ENCODE data around the gene FBXW5. TPM values are rescaled to one million over a fixed set of nuclear protein-coding genes. Genes with fewer than 3 reads are reported as not detected.

FBXW5 gene
- total RNA-seq, 2 experiments from 2014 or later = 63.3 to 89.6 TPM

- H3K4me3 ChIP-seq (ENCODE audit: low read depth, low read length, poor library complexity, severe bottlenecking) = no peak overlapping the region
- peaks cover 22% of the 10 kb centered on the region for H3K4me1 ChIP-seq (ENCODE audit: insufficient read depth, low read length, poor library complexity, severe bottlenecking)
- no peaks in the 10 kb centered on the region for H3K9me2 ChIP-seq (ENCODE audit: insufficient read depth, low read length)
- intact Hi-C loops (cut with micrococcal nuclease; ENCODE audit: unreplicated experiment) = no loop called here
- no peak overlapping the region for H3K4me2 ChIP-seq (ENCODE audit: low read length)
- no peak for TF ChIP-seq CTCF (conservative IDR thresholded peaks at IDR 0.05; ENCODE audit: low read length)
- no peak for TF ChIP-seq EZH2phosphoT487 (IDR thresholded peaks at IDR 0.05; ENCODE audit: borderline replicate concordance, low read depth, low read length)
- H3K79me2 ChIP-seq (ENCODE audit: insufficient read depth, low read depth, low read length) = no peaks in the 10 kb centered on the region
- H2AFZ ChIP-seq (ENCODE audit: low read length) = no peak overlapping the region
- no peaks in the 10 kb centered on the region for H3K36me3 ChIP-seq (ENCODE audit: insufficient read depth, low read length)
- BruUV-seq (replicated peaks) = no TSS peak
- H4K20me1 ChIP-seq (ENCODE audit: insufficient read depth, low read length) = no peaks in the 10 kb centered on the region
- no peak for DNase-seq (ENCODE audit: low spot score)
- ChIA-PET POLR2A (interaction anchor here (0.6 kb wide), 1 partner anchor 144 kb away, joined by 3 read pairs; no protein-coding TSS in a partner anchor), CTCF (ENCODE audit: unreplicated experiment) (interaction anchor here (0.6 to 0.7 kb wide), 2 partner anchors 23 to 44 kb away, joined by 3 to 9 read pairs; partner anchors contain the start of gene CLIC3)
- H3K9me3 ChIP-seq (ENCODE audit: low read length) = no peaks in the 10 kb centered on the region
- no peak overlapping the region for H3K27ac ChIP-seq (ENCODE audit: low read depth, low read length, poor library complexity, severe bottlenecking)
Measured at GRCh38 chr9:136952321-136952850, 7.8 kb upstream of the FBXW5 start.

- Histone ChIP-seq H3K4me3 (ENCODE audit: low read depth, low read length, poor library complexity, severe bottlenecking) (no peak within 1 kb of the TSS), H3K4me2 (ENCODE audit: low read length) (no peak within 1 kb of the TSS), H3K27ac (ENCODE audit: low read depth, low read length, poor library complexity, severe bottlenecking) (no peak within 1 kb of the TSS), H2AFZ (ENCODE audit: low read length) (no peak within 1 kb of the TSS), H3K9me2 (ENCODE audit: insufficient read depth, low read length) (no peaks in the 10 kb centered on the region), H3K79me2 (ENCODE audit: insufficient read depth, low read depth, low read length) (no peaks in the 10 kb centered on the region), H3K9me3 (ENCODE audit: low read length) (no peaks in the 10 kb centered on the region), H3K36me3 (ENCODE audit: insufficient read depth, low read length) (no peaks in the 10 kb centered on the region), H4K20me1 (ENCODE audit: insufficient read depth, low read length) (no peaks in the 10 kb centered on the region), H3K4me1 (ENCODE audit: insufficient read depth, low read length, poor library complexity, severe bottlenecking) (peaks cover 22% of the 10 kb centered on the region)
- intact Hi-C loops (cut with micrococcal nuclease; ENCODE audit: unreplicated experiment) = no loop called here
- TF ChIP-seq EZH2phosphoT487 (IDR thresholded peaks at IDR 0.05; ENCODE audit: borderline replicate concordance, low read depth, low read length) = no peak
- TF ChIP-seq CTCF (conservative IDR thresholded peaks at IDR 0.05; ENCODE audit: low read length) = no peak
- CTCF ChIA-PET (ENCODE audit: unreplicated experiment) = interaction anchor here (0.6 kb wide), 1 partner anchor 44 kb away, joined by 3 read pairs; the partner anchor contains the start of gene CLIC3
- no peak for DNase-seq (ENCODE audit: low spot score)
- POLR2A ChIA-PET = interaction anchor here (0.6 kb wide), 1 partner anchor 144 kb away, joined by 3 read pairs; no protein-coding TSS in a partner anchor
- no TSS peak for BruUV-seq (replicated peaks)
Measured at GRCh38 chr9:136951541-136952320, 7.2 kb upstream of the FBXW5 start, which contains the start of gene LCN12. Gene LCN12, plus strand, starts transcription at chr9:136952273. Its CDS starts 55 bp downstream, at chr9:136952328.
